ENCODE results near the gene TSPYL1. TPM values are rescaled to one million over a fixed set of nuclear protein-coding genes. Genes with fewer than 3 reads are reported as not detected.
"Not testable (repeated sequence)": the region's sequence is repeated elsewhere in the genome, so short reads cannot be mapped to it uniquely, and the experiment has no call there.

The TSPYL1 gene
- total and polyA plus RNA-seq, 2 experiments from 2014 or later = 24.9 to 66.1 TPM

DNA sequence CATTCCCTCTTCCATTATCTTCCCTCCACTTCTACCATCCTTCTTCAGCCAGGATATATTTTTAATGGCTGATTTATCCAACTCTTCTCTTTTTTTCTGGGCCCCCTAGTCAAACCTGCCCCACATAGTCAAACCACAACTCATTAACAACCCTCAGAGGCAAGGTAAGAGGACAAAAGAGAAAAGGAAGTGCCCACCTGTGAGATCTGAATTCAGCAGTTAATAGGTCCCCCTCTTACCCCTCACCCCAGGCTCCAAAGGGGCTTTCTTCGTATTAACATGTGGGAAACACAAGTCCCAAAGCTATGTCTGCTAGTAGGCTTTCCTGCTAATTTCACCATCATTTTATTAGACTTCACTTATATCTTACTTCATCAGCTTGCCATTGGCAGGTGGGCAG, 44.1 kb upstream of the TSPYL1 start (continued):
- TF ChIP-seq REST (IDR thresholded peaks at IDR 0.05; ENCODE audit: unreplicated experiment) (no peak), ZNF462 (CRISPR knock-in tag; IDR thresholded peaks at IDR 0.05) (peak; percentile 58; the same call in 1 of the 2 replicates), NANOG (IDR thresholded peaks at IDR 0.05; ENCODE audit: borderline replicate concordance) (peak; percentile 81; the same call in 1 of the 2 replicates)

DNA sequence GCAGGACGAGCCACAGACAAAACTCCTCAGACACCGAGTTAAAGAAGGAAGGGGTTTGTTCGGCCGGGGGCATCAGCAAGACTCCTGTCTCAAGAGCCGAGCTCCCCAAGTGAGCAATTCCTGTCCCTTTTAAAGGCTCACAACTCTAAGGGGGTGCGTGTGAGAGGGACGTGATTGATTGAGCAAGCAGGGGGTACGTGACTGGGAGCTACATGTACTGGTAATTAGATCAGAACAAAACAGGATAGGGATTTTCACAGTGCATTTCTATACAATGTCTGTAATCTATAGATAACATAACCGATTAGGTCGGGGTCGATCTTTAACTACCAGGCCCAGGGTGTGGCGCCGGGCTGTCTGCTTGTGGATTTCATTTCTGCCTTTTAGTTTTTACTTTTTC, 42.2 kb upstream of the TSPYL1 start:
- H3K4me2 ChIP-seq; H3K27ac ChIP-seq (ENCODE audit: low read depth); H2AFZ ChIP-seq; H3K27me3 ChIP-seq (ENCODE audit: insufficient read depth); H3K79me2 ChIP-seq (replicated peaks; ENCODE audit: insufficient read depth); H3K36me3 ChIP-seq (ENCODE audit: insufficient read depth); H3K4me3 ChIP-seq; H3K4me3 Mint-ChIP-seq; H3K9me3 Mint-ChIP-seq; DNase-seq (ENCODE audit: low spot score); H4K20me1 ChIP-seq (replicated peaks; ENCODE audit: insufficient read depth); H3K9me2 ChIP-seq (ENCODE audit: insufficient read depth); H3K27me3 Mint-ChIP-seq (ENCODE audit: insufficient read depth, low read depth, poor library complexity); H3F3A ChIP-seq (replicated peaks; ENCODE audit: low read depth); H3K36me3 Mint-ChIP-seq (ENCODE audit: low read depth); ATAC-seq: not testable (repeated sequence)
- Mint-ChIP-seq H3K27ac (peak overlapping the region; percentile 77), H3K4me1 (peaks cover 52% of the 10 kb centered on the region)
- H3K4me1 ChIP-seq (ENCODE audit: insufficient read depth) = peaks cover 48% of the 10 kb centered on the region

Data from GM23338 (cell line).